Endodermal cell (in vitro differentiated cells): ENCODE data around the gene DLGAP1. TPM values are rescaled to one million over a fixed set of nuclear protein-coding genes. Genes with fewer than 3 reads are reported as not detected.
A peak's percentile ranks its signal among the peaks of the same experiment; 100 is the strongest.

Source experiments
- DNase-seq: peaks from one replicate; pipeline ENCODE4 v3.0.0-alpha.2; 2017
- H3K27ac ChIP-seq: 2 replicates; pipeline ENCODE4 v1.5.1; 2013; ENCODE audit warnings: mild to moderate bottlenecking, low read depth, low read length, moderate library complexity
- H3K27me3 ChIP-seq: 2 replicates; pipeline ENCODE4 v1.6.1; 2013; ENCODE audit warnings: mild to moderate bottlenecking, low read length, moderate library complexity; ENCODE audit not compliant: insufficient read depth, control insufficient read depth, poor library complexity, severe bottlenecking
- H3K36me3 ChIP-seq: 2 replicates; pipeline ENCODE4 v1.7.0; 2013; ENCODE audit warnings: mild to moderate bottlenecking, low read length, moderate library complexity; ENCODE audit not compliant: control insufficient read depth, insufficient read depth
- H3K4me1 ChIP-seq: one replicate; pipeline ENCODE4 v1.7.0; 2013; ENCODE audit warnings: low read length; ENCODE audit not compliant: control insufficient read depth, insufficient read depth
- H3K4me3 ChIP-seq: 2 replicates; pipeline ENCODE4 v1.5.1; 2013; ENCODE audit warnings: mild to moderate bottlenecking, low read length, moderate library complexity
- H3K9ac ChIP-seq: 2 replicates; pipeline ENCODE4 v1.6.1; 2013; ENCODE audit warnings: mild to moderate bottlenecking, low read length, moderate library complexity; ENCODE audit not compliant: poor library complexity, severe bottlenecking; ENCODE audit errors: extremely low read depth
- H3K9me3 ChIP-seq: 2 replicates; pipeline ENCODE4 v1.6.1; 2013; ENCODE audit warnings: mild to moderate bottlenecking, low read length, moderate library complexity; ENCODE audit not compliant: control insufficient read depth
- H3K27ac Mint-ChIP-seq: 2 replicates; pipeline ENCODE4 v1.8.0; 2020; ENCODE audit warnings: mixed read lengths
- H3K27me3 Mint-ChIP-seq: 2 replicates; pipeline ENCODE4 v1.8.0; 2021; ENCODE audit warnings: mild to moderate bottlenecking, mixed read lengths; ENCODE audit not compliant: insufficient read depth
- H3K36me3 Mint-ChIP-seq: 2 replicates; pipeline ENCODE4 v1.8.0; 2020; ENCODE audit warnings: low read depth, mixed read lengths
- H3K4me1 Mint-ChIP-seq: 2 replicates; pipeline ENCODE4 v1.8.0; 2020; ENCODE audit warnings: mixed read lengths
- H3K4me3 Mint-ChIP-seq: 2 replicates; pipeline ENCODE4 v1.8.0; 2020; ENCODE audit warnings: mild to moderate bottlenecking, moderate library complexity, mixed read lengths
- H3K9me3 Mint-ChIP-seq: 2 replicates; pipeline ENCODE4 v1.8.0; 2020; ENCODE audit warnings: mild to moderate bottlenecking, mixed read lengths
- WGBS, 2 experiments: methylation state at CpG; one replicate each; pipeline versions ENCODE4 v1.1.5 to v1.1.7; 2013; ENCODE audit warnings: missing lambda C conversion rate in 2 of 2, mixed read lengths in 1 of 2; ENCODE audit not compliant: insufficient coverage in 1 of 2, insufficient read length in 1 of 2; 5-methylcytosine and 5-hydroxymethylcytosine counted together
- total RNA-seq, 2 donors: library from RNA; stranded (reverse); fragmentation: NEBNext Ultra II Directional in 1 of 2; extraction: Animal tissue kit (Norgen Biotek cat#: 25700) in 1 of 2; gene quantifications; 2 replicates in 1 of 2; 3 replicates in 1 of 2; pipeline ENCODE4 v1.2.1, GENCODE V29; 2021
- TF ChIP-seq, protein P1 (sequence below): fragments of 200-600 bp; sonication (generic); conservative IDR thresholded peaks from 2 replicates; pipeline ENCODE4 v1.5.0; 2021; ENCODE audit warnings: antibody characterized with exemption, mild to moderate bottlenecking

Gene DLGAP1
- total RNA-seq, 2 donors from 2014 or later = 11.5 to 21.5 TPM

DNA sequence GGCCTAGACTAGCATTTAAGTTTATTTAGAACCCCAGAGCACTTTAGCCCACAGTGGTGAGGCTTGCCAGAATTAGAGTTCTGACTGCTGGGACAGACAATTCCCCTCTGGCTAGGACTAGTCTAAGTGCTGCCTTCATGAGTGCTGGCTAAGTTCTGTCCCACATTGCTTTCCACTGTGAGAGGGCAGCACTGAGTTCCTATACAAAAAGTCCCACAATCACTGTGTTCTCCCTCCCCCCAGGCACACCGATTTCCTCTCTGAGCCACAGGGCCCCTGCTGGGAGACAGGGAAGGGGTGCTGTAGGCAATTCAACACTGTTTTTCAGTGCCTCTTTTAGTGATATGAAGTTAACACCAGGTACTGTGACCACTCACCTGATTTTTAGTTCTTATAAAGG is 310.9 kb downstream of the DLGAP1 start:
- H3K27ac Mint-ChIP-seq = peak overlapping the region; percentile 66
- H3K4me3 ChIP-seq = no peak overlapping the region
- peak; percentile 76 for DNase-seq
- peaks cover 2% of the 10 kb centered on the region for H3K36me3 Mint-ChIP-seq
- no peak overlapping the region for H3K4me3 Mint-ChIP-seq
- H3K4me1 ChIP-seq = peaks cover 4% of the 10 kb centered on the region
- 17 to 33% methylated on average over 1 of the region's 1 CpG for WGBS, 2 experiments
- H3K27ac ChIP-seq = no peak overlapping the region
- TF ChIP-seq, protein P1, sequence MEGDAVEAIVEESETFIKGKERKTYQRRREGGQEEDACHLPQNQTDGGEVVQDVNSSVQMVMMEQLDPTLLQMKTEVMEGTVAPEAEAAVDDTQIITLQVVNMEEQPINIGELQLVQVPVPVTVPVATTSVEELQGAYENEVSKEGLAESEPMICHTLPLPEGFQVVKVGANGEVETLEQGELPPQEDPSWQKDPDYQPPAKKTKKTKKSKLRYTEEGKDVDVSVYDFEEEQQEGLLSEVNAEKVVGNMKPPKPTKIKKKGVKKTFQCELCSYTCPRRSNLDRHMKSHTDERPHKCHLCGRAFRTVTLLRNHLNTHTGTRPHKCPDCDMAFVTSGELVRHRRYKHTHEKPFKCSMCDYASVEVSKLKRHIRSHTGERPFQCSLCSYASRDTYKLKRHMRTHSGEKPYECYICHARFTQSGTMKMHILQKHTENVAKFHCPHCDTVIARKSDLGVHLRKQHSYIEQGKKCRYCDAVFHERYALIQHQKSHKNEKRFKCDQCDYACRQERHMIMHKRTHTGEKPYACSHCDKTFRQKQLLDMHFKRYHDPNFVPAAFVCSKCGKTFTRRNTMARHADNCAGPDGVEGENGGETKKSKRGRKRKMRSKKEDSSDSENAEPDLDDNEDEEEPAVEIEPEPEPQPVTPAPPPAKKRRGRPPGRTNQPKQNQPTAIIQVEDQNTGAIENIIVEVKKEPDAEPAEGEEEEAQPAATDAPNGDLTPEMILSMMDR = peak; percentile 62
- no peaks in the 10 kb centered on the region for H3K36me3 ChIP-seq
- H3K9me3 ChIP-seq = no peaks in the 10 kb centered on the region
- no peaks in the 10 kb centered on the region for H3K27me3 ChIP-seq
- no peak overlapping the region for H3K9ac ChIP-seq
- H3K4me1 Mint-ChIP-seq = peaks cover 18% of the 10 kb centered on the region
- H3K9me3 Mint-ChIP-seq = no peaks in the 10 kb centered on the region
- H3K27me3 Mint-ChIP-seq = no peaks in the 10 kb centered on the region

DNA sequence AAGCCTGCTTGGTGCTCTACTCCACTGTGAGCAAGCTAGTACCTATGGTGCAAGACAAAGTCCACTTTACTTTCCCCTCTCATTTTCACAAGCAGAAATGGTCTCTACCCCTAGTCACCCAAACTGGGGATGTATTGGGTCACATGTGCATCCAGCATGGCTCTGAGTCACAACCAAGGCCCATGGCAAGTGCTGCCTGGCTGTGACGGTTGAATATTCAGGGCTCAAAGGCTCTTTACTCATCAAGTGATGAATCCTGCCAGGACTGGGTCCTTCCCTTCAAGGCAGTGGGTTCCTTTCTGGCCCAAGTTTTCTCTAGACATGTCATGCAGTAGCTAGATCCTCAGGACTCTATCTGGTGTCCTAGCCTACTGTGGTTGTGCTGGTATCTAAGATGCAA is 311.5 kb downstream of the DLGAP1 start:
- H3K4me3 Mint-ChIP-seq = no peak overlapping the region
- H3K9ac ChIP-seq = no peak overlapping the region
- H3K27me3 ChIP-seq = no peaks in the 10 kb centered on the region
- H3K9me3 Mint-ChIP-seq = no peaks in the 10 kb centered on the region
- no peak for DNase-seq
- TF ChIP-seq, protein P1 = no peak
- H3K36me3 Mint-ChIP-seq = peaks cover 2% of the 10 kb centered on the region
- peaks cover 4% of the 10 kb centered on the region for H3K4me1 ChIP-seq
- 96 to 100% methylated on average over 1 of the region's 1 CpG for WGBS, 2 experiments
- H3K27ac Mint-ChIP-seq = peak overlapping the region; percentile 66
- peaks cover 18% of the 10 kb centered on the region for H3K4me1 Mint-ChIP-seq
- no peak overlapping the region for H3K27ac ChIP-seq
- H3K9me3 ChIP-seq = no peaks in the 10 kb centered on the region
- H3K27me3 Mint-ChIP-seq = no peaks in the 10 kb centered on the region
- no peak overlapping the region for H3K4me3 ChIP-seq
- no peaks in the 10 kb centered on the region for H3K36me3 ChIP-seq

DNA sequence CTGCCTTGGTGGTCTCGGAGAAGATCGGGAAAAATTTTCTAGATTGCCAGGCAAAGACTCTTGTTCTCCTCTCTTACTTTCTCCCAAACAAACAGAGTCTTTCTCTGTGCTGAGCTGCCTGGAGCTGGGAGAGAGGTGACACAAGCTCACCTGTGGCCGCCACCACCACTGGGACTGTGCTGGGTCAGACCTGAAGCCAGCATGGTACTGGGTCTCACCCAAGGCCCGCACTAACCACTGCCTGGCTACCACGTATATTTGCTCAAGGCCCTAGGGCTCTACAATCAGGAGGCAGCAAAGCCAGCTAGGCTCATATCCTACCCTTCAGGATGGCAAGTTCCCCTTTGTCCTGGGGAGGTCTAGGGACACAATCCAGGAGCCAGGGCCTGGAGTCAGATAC is 312.2 kb downstream of the DLGAP1 start:
- Mint-ChIP-seq H3K27ac (no peak overlapping the region), H3K4me3 (no peak overlapping the region), H3K9me3 (no peaks in the 10 kb centered on the region), H3K36me3 (peaks cover 2% of the 10 kb centered on the region), H3K27me3 (no peaks in the 10 kb centered on the region), H3K4me1 (peaks cover 14% of the 10 kb centered on the region)
- H3K4me3 ChIP-seq = no peak overlapping the region
- DNase-seq = no peak
- H3K27me3 ChIP-seq = no peaks in the 10 kb centered on the region
- H3K4me1 ChIP-seq = peaks cover 4% of the 10 kb centered on the region
- TF ChIP-seq, protein P1 = no peak
- H3K36me3 ChIP-seq = no peaks in the 10 kb centered on the region
- WGBS, 2 experiments = 76 to 98% methylated on average over 3 to 5 of the region's 5 CpGs
- H3K9me3 ChIP-seq = no peaks in the 10 kb centered on the region
- H3K9ac ChIP-seq = no peak overlapping the region
- no peak overlapping the region for H3K27ac ChIP-seq
